Hematopoietic multipotent progenitor cell (in vitro differentiated cells): ENCODE results near the gene SUMO3. TPM values are rescaled to one million over a fixed set of nuclear protein-coding genes. Genes with fewer than 3 reads are reported as not detected.
A peak's percentile ranks its signal among the peaks of the same experiment; 100 is the strongest.
"Not testable (repeated sequence)": the region's sequence is repeated elsewhere in the genome, so short reads cannot be mapped to it uniquely, and the experiment has no call there.

Source experiments
- DNase-seq, 3 donors: peaks; one replicate each; pipeline ENCODE4 v3.0.0-alpha.2; 2011 to 2015; ENCODE audit warnings: low read depth in 2 of 3, low spot score in 2 of 3
- total RNA-seq: library from RNA; depleted of rRNA; stranded (reverse); fragments of >200 nt; gene quantifications from one replicate; pipeline ENCODE4 v1.2.3, GENCODE V29; 2012

The SUMO3 gene
- total RNA-seq, 1 donor, result 80.0 TPM

GRCh38 chr21:44832516-44833255, 14.8 kb upstream of the SUMO3 start:
- not testable (repeated sequence) for DNase-seq

- DNase-seq, result peak in 1 of 3 donors; percentile 67
These were observed 13.5 kb upstream of the SUMO3 start for GRCh38 chr21:44831227-44831860.

GRCh38 chr21:44829507-44830092, 11.7 kb upstream of the SUMO3 start:
- no peak for DNase-seq

GRCh38 chr21:44828362-44829056, 10.6 kb upstream of the SUMO3 start:
- peak in 1 of 3 donors; percentile 14 for DNase-seq

- DNase-seq, result no peak
These were observed 5.4 kb upstream of the SUMO3 start for GRCh38 chr21:44823179-44823660.

- peak in 1 of 3 donors; percentile 45 for DNase-seq
These were observed 4.8 kb upstream of the SUMO3 start for GRCh38 chr21:44822484-44823178.

- no peak for DNase-seq
These were observed 3.0 kb upstream of the SUMO3 start for GRCh38 chr21:44820851-44821250.

- no peak for DNase-seq
These were observed 1.7 kb upstream of the SUMO3 start for GRCh38 chr21:44819283-44820243.

- DNase-seq, result no peak
These were observed 764 bp upstream of the SUMO3 start for GRCh38 chr21:44818640-44819011.

GRCh38 chr21:44817506-44817880, 369 bp downstream of the SUMO3 start:
- DNase-seq, result peak; percentile 84 to 85 (median 85)

GRCh38 chr21:44816761-44817505, 929 bp downstream of the SUMO3 start:
- no peak for DNase-seq

- no peak for DNase-seq
These were observed 1.8 kb downstream of the SUMO3 start for GRCh38 chr21:44815852-44816628.

- no peak for DNase-seq
These were observed 2.6 kb downstream of the SUMO3 start for GRCh38 chr21:44815225-44815624.

GRCh38 chr21:44814498-44815023, 3.3 kb downstream of the SUMO3 start:
- no peak for DNase-seq

- no peak for DNase-seq
These were observed 4.1 kb downstream of the SUMO3 start for GRCh38 chr21:44813727-44814126.

- no peak for DNase-seq
These were observed 4.7 kb downstream of the SUMO3 start for GRCh38 chr21:44813149-44813548.

- DNase-seq, result no peak
These were observed 5.2 kb downstream of the SUMO3 start for GRCh38 chr21:44812640-44813039.

GRCh38 chr21:44810779-44811178, 7.1 kb downstream of the SUMO3 start:
- no peak for DNase-seq
